GM10266 (cell line): ENCODE results near the gene SCN8A.
"Not testable (repeated sequence)": the region's sequence is repeated elsewhere in the genome, so short reads cannot be mapped to it uniquely, and the experiment has no call there.

Experiments
- DNase-seq: peaks from one replicate; pipeline ENCODE4 v3.0.0; 2012; ENCODE audit errors: extremely low spot score
- CTCF ChIP-seq: IDR thresholded peaks from 2 replicates; pipeline ENCODE4 v1.5.1; 2012; ENCODE audit warnings: mild to moderate bottlenecking, low read depth; ENCODE audit not compliant: control insufficient read depth, insufficient read depth; ENCODE audit errors: missing control alignments

SCN8A gene

GRCh38 chr12:51793201-51793600, 202.2 kb downstream of the SCN8A start:
- no peak for DNase-seq
- no peak for TF ChIP-seq CTCF

- no peak for TF ChIP-seq CTCF
- DNase-seq, result no peak
These were observed 206.3 kb downstream of the SCN8A start for GRCh38 chr12:51797301-51797700.

- DNase-seq, result not testable (repeated sequence)
These were observed 207.0 kb downstream of the SCN8A start for GRCh38 chr12:51798051-51798450.

GRCh38 chr12:51798501-51798900, 207.5 kb downstream of the SCN8A start:
- TF ChIP-seq CTCF, result no peak
- no peak for DNase-seq

GRCh38 chr12:51801027-51801426, 210.0 kb downstream of the SCN8A start:
- DNase-seq, result no peak
- TF ChIP-seq CTCF, result no peak

- TF ChIP-seq CTCF, result no peak
- no peak for DNase-seq
These were observed 215.9 kb downstream of the SCN8A start for GRCh38 chr12:51806896-51807295.

- DNase-seq, result no peak
These were observed 218.2 kb downstream of the SCN8A start for GRCh38 chr12:51809193-51809592.

More at GRCh38 chr12:51809193-51809592, 218.2 kb downstream of the SCN8A start:
- TF ChIP-seq CTCF, result no peak
